Stimulated activated CD8-positive, alpha-beta memory T cell treated with anti-CD3 and anti-CD28 coated beads, Interleukin-2, amount 100 ng/mL, for 48 hours (primary cell): ENCODE results near the gene TMTC2.
A peak's percentile ranks its signal among the peaks of the same experiment; 100 is the strongest.

Experiments used
- DNase-seq, 2 donors: peaks; one replicate each; pipeline ENCODE4 v3.0.0-alpha.2; 2020; ENCODE audit warnings: low read depth in 2 of 2

Gene TMTC2

DNA sequence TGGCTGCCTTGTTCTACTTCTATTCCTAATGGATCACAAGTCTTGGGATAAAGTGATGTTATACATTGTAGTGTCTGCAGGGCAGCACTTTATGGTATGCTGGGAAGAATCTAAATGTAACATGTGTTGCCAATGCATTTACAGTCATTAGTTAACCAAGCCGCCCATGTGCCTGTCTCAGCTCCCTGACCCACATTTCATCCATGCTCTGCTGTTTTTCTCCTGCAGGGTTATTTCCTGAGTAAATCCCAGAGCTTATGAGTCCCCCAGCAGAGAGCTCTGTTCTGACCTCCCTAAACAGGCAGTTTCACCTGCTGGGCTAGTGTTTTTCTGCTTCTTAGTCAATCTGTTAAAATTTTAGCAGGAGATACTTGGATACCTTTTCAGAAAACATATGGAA lies 4.4 kb upstream of the TMTC2 start:
- DNase-seq: no peak

GRCh38 chr12:82682851-82683261 lies 3.9 kb upstream of the TMTC2 start:
- no peak for DNase-seq

- peak; percentile 85 to 89 for DNase-seq
These were observed 927 bp upstream of the TMTC2 start for GRCh38 chr12:82685790-82686167.

- peak; percentile 22 to 37 for DNase-seq
These were observed 610 bp downstream of the TMTC2 start for GRCh38 chr12:82687021-82688011.

- no peak for DNase-seq
These were observed 1.4 kb downstream of the TMTC2 start for GRCh38 chr12:82688035-82688501.

- DNase-seq: no peak
These were observed 1.9 kb downstream of the TMTC2 start for GRCh38 chr12:82688596-82688995.

DNA sequence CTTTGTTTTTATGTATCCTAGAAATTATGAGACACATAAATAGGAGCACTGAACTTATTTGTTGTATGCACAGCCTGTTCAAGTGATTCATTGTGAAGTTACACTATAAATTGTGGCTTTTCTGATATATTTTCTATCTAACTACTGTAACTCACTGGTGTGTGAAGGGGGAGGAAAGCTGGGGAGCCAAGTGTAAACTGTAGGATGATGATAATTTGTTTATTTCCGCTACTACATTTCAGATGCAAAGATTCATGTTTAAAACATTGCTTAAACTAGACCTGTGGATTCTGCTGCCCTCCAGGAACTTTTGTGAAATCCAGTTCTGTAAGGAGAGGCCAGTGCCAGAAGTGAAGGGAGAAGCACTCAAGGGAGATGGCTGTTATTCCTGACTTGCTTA lies 3.3 kb downstream of the TMTC2 start:
- DNase-seq: no peak

DNA sequence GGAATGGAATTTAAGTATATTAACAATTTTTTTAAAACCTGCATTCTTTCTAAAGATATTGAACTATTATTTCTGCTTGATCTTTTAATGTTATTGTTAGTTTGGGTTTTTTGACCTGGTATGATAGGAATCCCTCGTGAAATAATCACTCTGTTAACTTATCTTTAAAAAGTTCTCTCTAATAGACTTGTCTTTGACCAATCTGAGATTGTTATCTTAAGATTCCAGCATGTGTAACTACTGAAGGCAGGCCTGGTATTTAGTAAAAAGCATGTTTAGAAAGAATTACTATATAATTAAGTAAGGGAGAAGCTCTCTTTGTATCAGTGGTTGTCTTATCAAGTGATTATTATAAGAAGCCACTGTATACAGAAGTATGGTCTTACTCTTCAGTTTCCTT lies 4.8 kb downstream of the TMTC2 start:
- DNase-seq: no peak

DNA sequence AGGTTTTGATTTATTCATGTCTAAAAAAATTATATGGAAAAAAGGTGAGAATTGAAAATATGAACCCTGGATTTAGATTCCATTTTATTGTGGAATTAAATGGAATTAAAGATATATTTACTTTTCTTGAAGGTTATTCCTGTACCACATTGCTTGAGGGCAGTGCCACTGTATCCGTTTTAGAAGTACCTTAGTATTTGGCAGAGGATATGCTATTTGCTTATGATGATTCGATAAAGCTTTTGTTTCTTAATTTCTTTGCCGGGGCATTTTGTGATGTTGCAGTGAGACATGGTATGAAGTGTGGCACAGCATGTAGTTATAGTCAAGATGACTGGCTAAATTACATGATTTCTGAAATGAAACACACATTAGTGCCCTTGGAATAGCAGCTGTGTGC lies 7.6 kb downstream of the TMTC2 start:
- DNase-seq: no peak

GRCh38 chr12:82694970-82695369 lies 8.3 kb downstream of the TMTC2 start:
- DNase-seq: no peak

DNA sequence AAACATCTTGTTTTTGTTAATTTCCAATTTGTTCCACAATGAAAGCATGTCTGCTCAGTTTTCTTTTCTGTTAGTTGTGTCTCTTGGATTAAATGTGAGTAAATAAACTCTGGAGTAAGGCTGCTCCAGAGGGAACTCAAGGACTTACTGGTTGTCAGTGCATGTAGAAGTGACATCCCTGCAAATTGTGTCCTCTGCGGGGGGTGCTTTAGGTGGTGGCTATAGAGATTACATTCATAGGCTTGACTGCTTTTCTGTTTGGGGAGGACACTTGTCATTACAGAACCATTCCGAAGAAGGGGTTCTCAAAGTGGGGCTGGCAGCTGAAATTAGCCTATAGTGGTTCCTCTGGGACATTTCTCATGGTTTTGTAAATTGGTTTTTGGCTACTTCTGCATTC lies 8.8 kb downstream of the TMTC2 start:
- DNase-seq: no peak

- no peak for DNase-seq
These were observed 9.8 kb downstream of the TMTC2 start for GRCh38 chr12:82696543-82696942.

DNA sequence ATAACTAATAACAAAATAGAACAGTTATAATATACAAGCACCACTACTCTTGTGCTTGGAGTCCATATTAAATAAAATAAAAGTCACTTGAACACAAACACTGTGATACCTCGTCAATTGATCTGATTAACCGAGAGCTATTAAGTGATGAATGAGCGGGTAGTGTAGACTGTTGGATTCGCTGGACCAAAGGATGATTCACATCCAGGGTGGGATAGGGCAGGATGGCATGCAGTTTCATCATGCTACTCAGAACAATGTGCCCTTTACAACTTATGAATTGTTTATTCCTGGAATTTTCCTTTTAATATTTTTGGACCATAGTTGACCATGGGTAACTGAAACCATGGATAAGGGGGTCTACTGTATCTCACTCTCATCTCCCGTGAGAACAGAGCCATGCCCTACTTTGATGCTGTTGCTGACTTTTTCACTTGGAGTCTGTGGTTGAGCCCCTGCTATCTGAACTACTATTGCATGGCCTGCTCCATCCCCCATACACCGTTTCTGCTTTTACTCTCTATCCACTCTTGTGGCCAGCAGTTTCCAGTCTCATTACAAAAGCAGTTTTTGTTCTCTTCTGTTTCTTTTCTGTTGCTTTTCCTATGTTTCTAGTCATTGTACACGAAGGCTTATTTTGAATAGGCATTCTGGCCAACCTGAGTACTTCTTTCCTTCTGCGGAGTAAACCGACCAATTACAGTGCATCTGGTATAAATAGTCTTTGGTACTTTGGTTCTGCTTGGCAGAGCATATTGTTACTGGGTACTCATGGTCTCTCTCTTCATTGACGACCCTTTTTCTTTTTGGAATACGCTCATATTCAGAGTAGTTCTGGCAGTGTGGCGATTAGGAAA lies 12.2 kb downstream of the TMTC2 start:
- no peak for DNase-seq

DNA sequence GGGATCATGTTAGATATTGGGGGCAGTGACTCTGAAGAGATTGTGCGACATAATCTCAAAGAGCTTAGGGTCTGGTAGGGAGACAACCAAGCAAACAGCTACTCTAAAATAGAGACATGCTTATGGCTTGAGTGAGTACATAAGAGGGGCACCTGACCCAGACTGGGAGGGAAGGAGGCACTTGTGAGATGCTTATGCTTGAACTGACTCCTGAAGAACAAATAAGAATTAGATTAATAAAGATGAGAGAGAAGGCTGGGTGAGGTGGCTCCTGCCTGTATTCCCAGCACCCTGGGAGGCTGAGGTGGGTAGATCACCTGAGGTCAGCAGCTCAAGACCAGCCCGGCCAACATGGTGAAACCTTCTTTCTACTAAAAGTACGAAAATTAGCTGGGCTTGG lies 19.1 kb downstream of the TMTC2 start:
- no peak for DNase-seq

GRCh38 chr12:82708061-82708879 lies 21.6 kb downstream of the TMTC2 start:
- no peak for DNase-seq

- DNase-seq: no peak
These were observed 23.2 kb downstream of the TMTC2 start for GRCh38 chr12:82709794-82710355.

- DNase-seq: no peak
These were observed 24.0 kb downstream of the TMTC2 start for GRCh38 chr12:82710741-82711140.

GRCh38 chr12:82714427-82714826 lies 27.7 kb downstream of the TMTC2 start:
- no peak for DNase-seq

DNA sequence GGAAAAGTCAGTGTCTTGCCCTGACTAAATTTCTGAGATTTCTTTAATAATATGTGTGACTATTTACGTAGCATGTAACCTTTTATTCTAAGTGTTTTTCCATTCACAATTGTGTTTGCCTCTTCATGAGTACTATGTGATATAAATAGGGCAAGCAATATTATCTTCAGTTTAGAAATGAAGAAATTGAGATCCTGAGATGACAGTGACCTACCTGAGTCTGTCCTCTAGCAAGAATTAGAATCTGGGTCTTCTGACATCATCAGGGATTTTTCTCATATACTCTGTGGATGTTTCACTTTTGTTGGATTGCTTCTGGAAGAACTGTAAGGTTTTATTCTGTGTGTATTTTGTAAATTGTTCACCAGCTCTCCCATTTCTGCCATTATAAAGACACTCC lies 35.0 kb downstream of the TMTC2 start:
- DNase-seq: no peak

- no peak for DNase-seq
These were observed 36.4 kb downstream of the TMTC2 start for GRCh38 chr12:82723093-82723492.

DNA sequence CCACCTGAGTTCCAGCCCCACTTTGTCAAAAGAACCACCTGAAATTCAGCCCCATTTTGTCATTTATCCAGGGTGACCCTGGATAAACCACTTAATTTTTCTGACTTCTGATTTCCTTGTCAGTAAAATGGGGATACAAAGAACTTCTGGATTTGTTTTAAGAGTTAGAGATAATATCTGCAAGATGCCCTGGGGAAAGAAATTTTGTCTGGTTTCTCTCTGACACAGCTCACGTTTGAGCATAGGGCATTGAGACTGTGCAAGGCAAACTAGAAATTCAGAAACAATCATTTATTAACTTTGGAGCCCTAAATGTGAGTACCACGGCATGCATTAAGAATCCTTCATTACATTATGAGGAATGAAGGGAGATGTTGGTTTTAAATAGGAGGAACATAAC lies 37.2 kb downstream of the TMTC2 start:
- no peak for DNase-seq
